ENCODE measurements around the gene TMPRSS11D. TPM values are rescaled to one million over a fixed set of nuclear protein-coding genes. Genes with fewer than 3 reads are reported as not detected.

Gene TMPRSS11D
- total and polyA plus RNA-seq, 2 of the 13 experiments (the other 11 are each of a cell fraction or from before 2014, with no cell fraction given) = not detected

GRCh38 chr4:67809502-67809901 is 74.3 kb downstream of the TMPRSS11D start:
- H3K4me2 ChIP-seq (ENCODE audit: low read depth, low read length) = peak overlapping the region; percentile 62
- ChIA-PET POLR2A (no interaction called here), CTCF (ENCODE audit: low intra/inter-chr PET ratio, low total read pairs) (no interaction called here)
- ATAC-seq = peak; percentile 99
- intact Hi-C loops (cut with micrococcal nuclease; ENCODE audit: unreplicated experiment) = no loop called here
- no peaks in the 10 kb centered on the region for H3K79me2 ChIP-seq (ENCODE audit: insufficient read depth, low read length)
- H3K4me3 ChIP-seq (replicated peaks in 1 of 3; ENCODE audit: insufficient read depth in 1 of 3, low read depth in 2 of 3, low read length in 3 of 3) = peak overlapping the region in 1 of 3 experiments; percentile 35; a peak in 1 of 6 replicates
- no peaks in the 10 kb centered on the region for H3K9me3 ChIP-seq (ENCODE audit: low read length)
- no peaks in the 10 kb centered on the region for H3K36me3 ChIP-seq (replicated peaks in 1 of 2; ENCODE audit: control insufficient read depth in 1 of 2, insufficient read depth in 2 of 2, low read length in 2 of 2)
- DNase-seq (ENCODE audit: low spot score) = peak; percentile 68
- no peaks in the 10 kb centered on the region for H3K27me3 ChIP-seq (ENCODE audit: control insufficient read depth in 1 of 2, insufficient read depth in 2 of 2, low read length in 2 of 2)
- H4K20me1 ChIP-seq (ENCODE audit: insufficient read depth, low read length) = no peaks in the 10 kb centered on the region
- BruUV-seq (replicated peaks) = no TSS peak
- 63% methylated on average over 4 of the region's 7 CpGs for WGBS (ENCODE audit: low lambda C conversion rate)
- no peak overlapping the region for H2AFZ ChIP-seq (ENCODE audit: low read length)
- in situ Hi-C loops (cut with HindIII; ENCODE audit: extremely low pct_ligation_motif_present, low pct_unique_long_range_greater_than_20kb) = no loop called here
- H3K27ac ChIP-seq (ENCODE audit: extremely low read length, insufficient read depth, low read length) = no peak overlapping the region
- H3K4me1 ChIP-seq (ENCODE audit: insufficient read depth, low read length) = peaks cover 14% of the 10 kb centered on the region
- peak; percentile 74 for FAIRE-seq
- no peak overlapping the region for H3K9ac ChIP-seq (ENCODE audit: insufficient read depth, low read depth, low read length)
- peak; percentile 40; the same call in 1 of the 2 replicates for TF ChIP-seq NFKB2 (CRISPR knock-in tag; IDR thresholded peaks at IDR 0.05; ENCODE audit: borderline replicate concordance)
- peak; percentile 40; the same call in 1 of the 2 replicates for TF ChIP-seq ZMYM4 (CRISPR knock-in tag; IDR thresholded peaks at IDR 0.05)
- 0 out of 2 replicates have a peak, but pooled peaks have one; percentile 14 for TF ChIP-seq RXRA (CRISPR knock-in tag; IDR thresholded peaks at IDR 0.05)
- peak; percentile 54 for TF ChIP-seq HNF4A (CRISPR knock-in tag; IDR thresholded peaks at IDR 0.05)
- TF ChIP-seq, protein P1, sequence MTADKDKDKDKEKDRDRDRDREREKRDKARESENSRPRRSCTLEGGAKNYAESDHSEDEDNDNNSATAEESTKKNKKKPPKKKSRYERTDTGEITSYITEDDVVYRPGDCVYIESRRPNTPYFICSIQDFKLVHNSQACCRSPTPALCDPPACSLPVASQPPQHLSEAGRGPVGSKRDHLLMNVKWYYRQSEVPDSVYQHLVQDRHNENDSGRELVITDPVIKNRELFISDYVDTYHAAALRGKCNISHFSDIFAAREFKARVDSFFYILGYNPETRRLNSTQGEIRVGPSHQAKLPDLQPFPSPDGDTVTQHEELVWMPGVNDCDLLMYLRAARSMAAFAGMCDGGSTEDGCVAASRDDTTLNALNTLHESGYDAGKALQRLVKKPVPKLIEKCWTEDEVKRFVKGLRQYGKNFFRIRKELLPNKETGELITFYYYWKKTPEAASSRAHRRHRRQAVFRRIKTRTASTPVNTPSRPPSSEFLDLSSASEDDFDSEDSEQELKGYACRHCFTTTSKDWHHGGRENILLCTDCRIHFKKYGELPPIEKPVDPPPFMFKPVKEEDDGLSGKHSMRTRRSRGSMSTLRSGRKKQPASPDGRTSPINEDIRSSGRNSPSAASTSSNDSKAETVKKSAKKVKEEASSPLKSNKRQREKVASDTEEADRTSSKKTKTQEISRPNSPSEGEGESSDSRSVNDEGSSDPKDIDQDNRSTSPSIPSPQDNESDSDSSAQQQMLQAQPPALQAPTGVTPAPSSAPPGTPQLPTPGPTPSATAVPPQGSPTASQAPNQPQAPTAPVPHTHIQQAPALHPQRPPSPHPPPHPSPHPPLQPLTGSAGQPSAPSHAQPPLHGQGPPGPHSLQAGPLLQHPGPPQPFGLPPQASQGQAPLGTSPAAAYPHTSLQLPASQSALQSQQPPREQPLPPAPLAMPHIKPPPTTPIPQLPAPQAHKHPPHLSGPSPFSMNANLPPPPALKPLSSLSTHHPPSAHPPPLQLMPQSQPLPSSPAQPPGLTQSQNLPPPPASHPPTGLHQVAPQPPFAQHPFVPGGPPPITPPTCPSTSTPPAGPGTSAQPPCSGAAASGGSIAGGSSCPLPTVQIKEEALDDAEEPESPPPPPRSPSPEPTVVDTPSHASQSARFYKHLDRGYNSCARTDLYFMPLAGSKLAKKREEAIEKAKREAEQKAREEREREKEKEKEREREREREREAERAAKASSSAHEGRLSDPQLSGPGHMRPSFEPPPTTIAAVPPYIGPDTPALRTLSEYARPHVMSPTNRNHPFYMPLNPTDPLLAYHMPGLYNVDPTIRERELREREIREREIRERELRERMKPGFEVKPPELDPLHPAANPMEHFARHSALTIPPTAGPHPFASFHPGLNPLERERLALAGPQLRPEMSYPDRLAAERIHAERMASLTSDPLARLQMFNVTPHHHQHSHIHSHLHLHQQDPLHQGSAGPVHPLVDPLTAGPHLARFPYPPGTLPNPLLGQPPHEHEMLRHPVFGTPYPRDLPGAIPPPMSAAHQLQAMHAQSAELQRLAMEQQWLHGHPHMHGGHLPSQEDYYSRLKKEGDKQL (CRISPR knock-in tag; IDR thresholded peaks at IDR 0.05; ENCODE audit: low read depth) = no peak
- TF ChIP-seq FOXO1 (CRISPR knock-in tag; IDR thresholded peaks at IDR 0.05) = no peak
- no peak for TF ChIP-seq HMGXB3 (CRISPR knock-in tag; IDR thresholded peaks at IDR 0.05; ENCODE audit: borderline replicate concordance)
- TF ChIP-seq UBTF (CRISPR knock-in tag; IDR thresholded peaks at IDR 0.05) = peak; percentile 45; the same call in 1 of the 2 replicates
- TF ChIP-seq ZNF501 (CRISPR knock-in tag; IDR thresholded peaks at IDR 0.05) = 0 out of 2 replicates have a peak, but pooled peaks have one; percentile 54
